HUES6 (cell line): Measurements from ENCODE around the gene KRI1.
A peak's percentile ranks its signal among the peaks of the same experiment; 100 is the strongest.
"Not testable (repeated sequence)": the region's sequence is repeated elsewhere in the genome, so short reads cannot be mapped to it uniquely, and the experiment has no call there.

Source experiments
- H3K27ac ChIP-seq: 2 replicates; pipeline ENCODE4 v1.7.0; 2013; ENCODE audit warnings: low read depth, mild to moderate bottlenecking, low read length, inconsistent platforms
- H3K27me3 ChIP-seq: 2 replicates; pipeline ENCODE4 v1.6.1; 2013; ENCODE audit warnings: low read length; ENCODE audit not compliant: control insufficient read depth, insufficient read depth
- H3K36me3 ChIP-seq: 2 replicates; pipeline ENCODE4 v1.6.1; 2013; ENCODE audit warnings: low read length; ENCODE audit not compliant: control insufficient read depth, insufficient read depth
- H3K4me1 ChIP-seq: 2 replicates; pipeline ENCODE4 v1.6.1; 2013; ENCODE audit warnings: low read length; ENCODE audit not compliant: control insufficient read depth, insufficient read depth
- H3K4me3 ChIP-seq: 2 replicates; pipeline ENCODE4 v1.5.1; 2013; ENCODE audit warnings: low read depth, low read length
- H3K9ac ChIP-seq: one replicate; pipeline ENCODE4 v1.6.1; 2013; ENCODE audit warnings: mild to moderate bottlenecking, low read length
- H3K9me3 ChIP-seq: 2 replicates; pipeline ENCODE4 v1.6.1; 2013; ENCODE audit warnings: low read depth, low read length; ENCODE audit not compliant: control insufficient read depth, insufficient read depth

KRI1 gene

GRCh38 chr19:10574462-10574861 is 8.7 kb upstream of the KRI1 start:
- Histone ChIP-seq H3K27ac (no peak overlapping the region), H3K4me1 (no peaks in the 10 kb centered on the region), H3K4me3 (no peak overlapping the region), H3K36me3 (peaks cover 27% of the 10 kb centered on the region), H3K9me3 (no peaks in the 10 kb centered on the region), H3K9ac (no peak overlapping the region), H3K27me3 (no peaks in the 10 kb centered on the region)

DNA sequence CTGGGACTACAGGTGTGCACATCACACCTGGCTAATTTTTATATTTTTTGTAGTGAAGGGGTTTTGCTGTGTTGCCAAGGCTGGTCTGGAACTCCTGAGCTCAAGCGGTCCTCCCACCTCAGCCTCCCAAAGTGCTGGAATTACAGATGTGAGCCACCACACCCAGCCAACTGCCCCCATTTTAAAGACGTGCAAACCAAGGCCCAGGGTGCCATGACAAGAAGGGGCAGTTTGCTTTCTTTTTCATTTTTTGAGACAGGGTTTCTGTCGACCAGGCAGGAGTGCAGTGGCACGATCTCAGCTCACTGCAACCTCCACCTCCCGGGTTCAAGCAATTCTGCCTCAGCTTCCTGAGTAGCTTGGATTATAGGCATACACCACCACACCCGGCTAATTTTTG is 8.0 kb upstream of the KRI1 start:
- H3K36me3 ChIP-seq: peaks cover 24% of the 10 kb centered on the region
- H3K9ac ChIP-seq, H3K27me3 ChIP-seq, H3K27ac ChIP-seq, H3K4me3 ChIP-seq, H3K4me1 ChIP-seq, H3K9me3 ChIP-seq: not testable (repeated sequence)

GRCh38 chr19:10568826-10569651 is 3.2 kb upstream of the KRI1 start, which contains the start of gene CDKN2D:
CDKN2D (minus strand) TSS chr19:10568979; CDS start chr19:10568653, 326 bp downstream.
- Histone ChIP-seq H3K27ac (peak within 1 kb of the TSS; percentile 89), H3K4me1 (peaks cover 15% of the 10 kb centered on the region; the same call in 1 of the 2 replicates), H3K4me3 (peak within 1 kb of the TSS; percentile 82), H3K9ac (peak within 1 kb of the TSS; percentile 89), H3K9me3 (no peaks in the 10 kb centered on the region), H3K36me3 (peaks cover 3% of the 10 kb centered on the region), H3K27me3 (peaks cover 20% of the 10 kb centered on the region)

DNA sequence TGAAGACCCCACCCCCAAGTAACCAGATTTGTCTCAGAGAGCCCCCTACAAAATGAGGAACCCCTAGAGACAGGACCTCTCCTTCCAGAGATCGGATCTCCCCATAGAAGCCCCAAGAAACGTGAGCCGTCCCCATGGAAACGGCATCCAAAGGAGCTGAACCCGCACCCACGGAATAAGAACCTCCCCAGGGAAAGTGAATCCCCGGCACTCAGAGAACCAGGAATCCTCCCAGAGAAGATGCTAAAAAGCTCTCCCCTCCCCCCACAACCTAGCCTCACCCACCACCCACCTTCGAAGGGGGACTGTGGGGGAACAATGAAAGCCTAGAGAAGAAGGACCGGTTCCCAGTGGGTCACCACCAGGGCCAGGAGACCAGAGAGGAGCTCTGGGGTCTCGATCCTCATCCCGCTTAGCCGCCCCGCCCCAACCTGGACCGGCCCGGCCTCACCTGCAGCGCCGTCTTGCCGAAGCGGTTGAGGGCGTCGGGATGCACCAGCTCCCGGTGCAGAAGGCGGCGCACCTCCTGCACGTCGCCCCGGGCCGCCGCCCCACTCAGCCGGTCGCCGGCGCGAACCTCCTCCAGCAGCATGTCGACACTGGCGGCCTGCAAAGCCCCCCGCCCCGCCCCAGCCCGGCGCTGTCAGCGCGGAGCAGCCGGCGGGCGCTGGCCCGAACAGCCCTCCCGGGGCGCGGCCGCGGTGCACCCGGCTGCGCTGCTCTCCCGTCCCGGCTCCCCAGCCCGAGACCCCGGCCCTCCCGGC is 2.4 kb upstream of the KRI1 start:
- H3K27ac ChIP-seq: no peak overlapping the region
- peak overlapping the region; percentile 82 for H3K4me3 ChIP-seq
- H3K27me3 ChIP-seq: peaks cover 20% of the 10 kb centered on the region
- H3K36me3 ChIP-seq: peaks cover 6% of the 10 kb centered on the region; the same call in 1 of the 2 replicates
- no peaks in the 10 kb centered on the region for H3K9me3 ChIP-seq
- H3K9ac ChIP-seq: peak overlapping the region; percentile 61
- peaks cover 15% of the 10 kb centered on the region; the same call in 1 of the 2 replicates for H3K4me1 ChIP-seq

GRCh38 chr19:10567656-10568055 is 1.8 kb upstream of the KRI1 start:
- peaks cover 15% of the 10 kb centered on the region; the same call in 1 of the 2 replicates for H3K4me1 ChIP-seq
- H3K4me3 ChIP-seq: peak overlapping the region; percentile 82
- no peak overlapping the region for H3K9ac ChIP-seq
- H3K36me3 ChIP-seq: peaks cover 8% of the 10 kb centered on the region
- peaks cover 20% of the 10 kb centered on the region for H3K27me3 ChIP-seq
- H3K9me3 ChIP-seq: no peaks in the 10 kb centered on the region
- H3K27ac ChIP-seq: no peak overlapping the region

GRCh38 chr19:10566658-10567410 is 1.0 kb upstream of the KRI1 start:
- no peaks in the 10 kb centered on the region for H3K9me3 ChIP-seq
- peaks cover 13% of the 10 kb centered on the region for H3K36me3 ChIP-seq

DNA sequence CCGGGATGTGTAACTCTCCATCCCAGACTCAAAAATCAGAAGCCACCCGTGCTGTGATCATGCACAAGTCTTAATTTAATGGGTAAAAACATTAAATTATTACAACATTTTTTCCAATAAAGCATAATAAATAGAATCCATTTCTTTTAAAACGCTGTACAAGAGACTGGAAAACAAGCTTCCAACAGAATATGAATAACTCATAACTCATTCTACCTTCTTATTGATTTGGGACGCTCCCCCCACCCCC is 523 bp upstream of the KRI1 start:
- Histone ChIP-seq H3K27me3 (peaks cover 20% of the 10 kb centered on the region), H3K9ac (no peak overlapping the region), H3K4me3 (peak overlapping the region; percentile 86), H3K9me3 (no peaks in the 10 kb centered on the region), H3K27ac (no peak overlapping the region), H3K36me3 (peaks cover 17% of the 10 kb centered on the region), H3K4me1 (peaks cover 15% of the 10 kb centered on the region; the same call in 1 of the 2 replicates)

More at GRCh38 chr19:10566658-10567410, 1.0 kb upstream of the KRI1 start:
- peaks cover 15% of the 10 kb centered on the region; the same call in 1 of the 2 replicates for H3K4me1 ChIP-seq
- H3K27ac ChIP-seq: no peak overlapping the region
- peak overlapping the region; percentile 86; the same call in 1 of the 2 replicates for H3K4me3 ChIP-seq
- H3K9ac ChIP-seq: no peak overlapping the region
- H3K27me3 ChIP-seq: peaks cover 20% of the 10 kb centered on the region

DNA sequence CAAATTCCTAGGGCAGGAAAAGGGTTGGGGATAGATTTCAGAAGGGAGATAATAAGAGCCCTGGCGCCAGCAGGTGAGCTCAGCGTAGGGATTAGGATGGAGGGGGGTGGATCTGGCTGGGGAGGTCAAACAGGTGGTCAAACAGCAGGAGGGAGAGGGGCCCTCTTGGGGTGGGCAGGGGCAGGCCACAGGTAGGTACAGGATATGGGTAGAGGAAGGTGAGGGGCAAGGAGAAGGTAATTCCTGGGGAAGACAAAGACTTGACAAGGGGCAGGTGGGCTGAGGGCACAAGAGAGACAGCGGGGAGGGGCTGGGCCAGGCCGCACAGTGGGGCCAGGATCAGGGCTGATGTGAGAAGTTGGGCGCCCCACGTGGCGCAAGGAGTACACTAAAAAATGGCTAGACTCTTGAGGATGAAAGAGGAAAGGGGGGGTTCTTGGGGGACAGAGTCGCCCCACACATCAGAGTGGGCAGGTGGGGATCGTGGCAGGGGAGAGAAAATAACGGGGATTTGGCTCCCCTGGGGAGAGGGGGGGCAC is 713 bp downstream of the KRI1 start:
- H3K9ac ChIP-seq: peak overlapping the region; percentile 86
- H3K36me3 ChIP-seq: peaks cover 29% of the 10 kb centered on the region
- peak overlapping the region; percentile 86 for H3K4me3 ChIP-seq
- H3K4me1 ChIP-seq: peaks cover 15% of the 10 kb centered on the region; the same call in 1 of the 2 replicates
- H3K27ac ChIP-seq: peak overlapping the region; percentile 62; the same call in 1 of the 2 replicates
- no peaks in the 10 kb centered on the region for H3K9me3 ChIP-seq
- H3K27me3 ChIP-seq: peaks cover 20% of the 10 kb centered on the region

- peaks cover 13% of the 10 kb centered on the region for H3K27me3 ChIP-seq
- H3K4me3 ChIP-seq: no peak overlapping the region
- H3K9ac ChIP-seq: no peak overlapping the region
- no peak overlapping the region for H3K27ac ChIP-seq
- no peaks in the 10 kb centered on the region for H3K9me3 ChIP-seq
- H3K36me3 ChIP-seq: peaks cover 52% of the 10 kb centered on the region
- peaks cover 11% of the 10 kb centered on the region; the same call in 1 of the 2 replicates for H3K4me1 ChIP-seq
These were observed 3.2 kb downstream of the KRI1 start for GRCh38 chr19:10562609-10563008.

GRCh38 chr19:10560154-10560553 is 5.7 kb downstream of the KRI1 start:
- Histone ChIP-seq H3K4me1 (0 out of 2 replicates have a peak, but pooled peaks cover 4% of the 10 kb centered on the region), H3K27ac (no peak overlapping the region), H3K9ac (no peak overlapping the region), H3K27me3 (no peaks in the 10 kb centered on the region), H3K9me3 (no peaks in the 10 kb centered on the region), H3K36me3 (peaks cover 74% of the 10 kb centered on the region), H3K4me3 (no peak overlapping the region)
